ENCODE data around the gene TM9SF2. TPM values are rescaled to one million over a fixed set of nuclear protein-coding genes. Genes with fewer than 3 reads are reported as not detected.

TM9SF2 gene
- polyA plus RNA-seq, 2 of the 4 experiments (the other 2 are of a cell fraction) = 58.8 to 114 TPM

- TF ChIP-seq PBX3 (IDR thresholded peaks at IDR 0.05) = no peak
- TF ChIP-seq RNF2 (IDR thresholded peaks at IDR 0.05; ENCODE audit: borderline replicate concordance, low read depth) = no peak
- no peak for TF ChIP-seq POLR2A (IDR thresholded peaks at IDR 0.05; ENCODE audit: low read length)
- no peak for TF ChIP-seq RFX5 (IDR thresholded peaks at IDR 0.05)
- no peak for TF ChIP-seq ESRRA (IDR thresholded peaks at IDR 0.05; ENCODE audit: borderline replicate concordance, low read length)
- TF ChIP-seq GATA3 (IDR thresholded peaks at IDR 0.05; ENCODE audit: borderline replicate concordance) = no peak
- no peak for TF ChIP-seq ELK1 (IDR thresholded peaks at IDR 0.05; ENCODE audit: low read depth, low read length)
- no peak for TF ChIP-seq JUNB (IDR thresholded peaks at IDR 0.05)
- no peak for TF ChIP-seq MAX (IDR thresholded peaks at IDR 0.05)
- no peak for TF ChIP-seq NFE2L2 (conservative IDR thresholded peaks at IDR 0.05; ENCODE audit: low read length)
- no peak for TF ChIP-seq RCOR1 (IDR thresholded peaks at IDR 0.05; ENCODE audit: low read depth, low read length)
- TF ChIP-seq NR3C1 (IDR thresholded peaks at IDR 0.05) = no peak
- TF ChIP-seq BCL3 (IDR thresholded peaks at IDR 0.05) = no peak
- TF ChIP-seq EHMT2 (IDR thresholded peaks at IDR 0.05; ENCODE audit: low read depth) = no peak
- H3K4me2 ChIP-seq = no peak overlapping the region
- CTCF ChIA-PET = no interaction called here
Observed at GRCh38 chr13:99575376-99576120, 74.3 kb downstream of the TM9SF2 start.

GRCh38 chr13:99577934-99578917 lies 77.0 kb downstream of the TM9SF2 start:
- POLR2A ChIA-PET = interaction anchor here (0.5 kb wide), 1 partner anchor 12 kb away, joined by 3 read pairs; no protein-coding TSS in a partner anchor
- no peak for FAIRE-seq

More at GRCh38 chr13:99575376-99576120, 74.3 kb downstream of the TM9SF2 start:
- no peak for FAIRE-seq
- WGBS (ENCODE audit: missing lambda C conversion rate) = 79% methylated on average over 8 of the region's 18 CpGs
- Histone ChIP-seq H3K4me3 (no peak overlapping the region), H3K9me3 (no peaks in the 10 kb centered on the region), H3K27ac (no peak overlapping the region), H3K4me1 (no peaks in the 10 kb centered on the region)
- no peak; a peak in 1 of 6 replicates for ATAC-seq
- no peak for DNase-seq (ENCODE audit: low read depth in 1 of 2, low spot score in 1 of 2)
- POLR2A ChIA-PET = no interaction called here

More at GRCh38 chr13:99577934-99578917, 77.0 kb downstream of the TM9SF2 start:
- Histone ChIP-seq H3K9me3 (no peaks in the 10 kb centered on the region), H3K27ac (no peak overlapping the region), H3K4me2 (no peak overlapping the region), H3K4me1 (no peaks in the 10 kb centered on the region), H3K4me3 (no peak overlapping the region)
- peak in 1 of 2 experiments; percentile 22 for DNase-seq (ENCODE audit: low read depth in 1 of 2, low spot score in 1 of 2)
- peak; percentile 79 to 85 for ATAC-seq
- WGBS (ENCODE audit: missing lambda C conversion rate) = 71% methylated on average over 10 of the region's 10 CpGs
- TF ChIP-seq BCL3 (IDR thresholded peaks at IDR 0.05) = no peak
- no peak for TF ChIP-seq REST (IDR thresholded peaks at IDR 0.05)
- TF ChIP-seq CEBPB (IDR thresholded peaks at IDR 0.05) = no peak
- peak in 1 of 2 experiments; percentile 32; a peak in 2 of 5 replicates for TF ChIP-seq RAD21 (conservative IDR thresholded peaks at IDR 0.05 in 1 of 2, IDR thresholded peaks at IDR 0.05 in 1 of 2)
- TF ChIP-seq NPAS2 (CRISPR knock-in tag; IDR thresholded peaks at IDR 0.05; ENCODE audit: borderline replicate concordance) = no peak
- TF ChIP-seq POLR2AphosphoS2 (conservative IDR thresholded peaks at IDR 0.05; ENCODE audit: low read length) = no peak
- CTCF ChIA-PET = interaction anchor here (0.7 to 1.4 kb wide), 3 partner anchors 9 to 136 kb away, joined by 3 to 4 read pairs (median 3); no protein-coding TSS in a partner anchor
